SKM-1 treated with dmso at 0.1 percent for 144 hours (cell line): ENCODE data around the gene GSTM3.

Source experiments
- DNase-seq: peaks from one replicate; lab custom pipeline; 2025; ENCODE audit not compliant: unreplicated experiment; lab: John Stamatoyannopoulos, UW

GSTM3 gene

DNA sequence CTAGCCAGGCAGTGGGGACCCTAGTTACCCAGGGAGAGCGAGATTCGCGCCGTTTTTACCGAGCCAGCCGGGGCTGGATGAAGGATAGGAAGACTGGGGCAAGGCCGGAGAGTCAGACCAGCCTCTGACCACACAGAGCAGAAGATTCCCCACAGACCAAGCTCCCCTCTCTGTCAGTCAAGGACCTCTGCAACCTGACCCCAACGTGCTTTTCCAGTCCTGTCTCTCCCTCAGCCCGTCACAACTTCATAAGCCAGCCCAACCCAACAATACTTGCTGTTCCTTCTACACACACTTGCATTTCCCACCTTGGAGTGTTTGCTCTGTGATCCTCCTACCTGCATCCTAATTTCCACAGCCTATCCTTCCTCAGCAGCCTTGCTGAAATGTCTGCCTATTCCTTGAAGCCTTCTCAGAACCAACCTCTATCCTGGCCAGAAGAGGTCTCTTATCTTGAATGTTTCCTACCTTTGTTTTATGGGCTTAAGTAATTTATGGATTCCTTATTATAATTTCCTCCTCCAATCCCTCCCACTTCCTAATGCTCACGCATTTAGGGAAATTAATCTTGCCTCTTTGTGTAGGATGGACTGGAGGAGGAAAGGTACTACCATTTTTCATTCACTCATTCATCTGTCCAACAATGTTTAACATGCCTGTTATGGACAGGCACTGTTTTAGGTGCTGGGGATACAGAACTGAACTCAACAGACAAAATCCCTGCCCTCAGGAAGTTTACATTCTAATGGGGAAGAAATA is at the start of gene GSTM3:
TSS of gene GSTM3 (minus strand) at position 424 of the 759 bp plus-strand sequence. CDS start 751 bp downstream, outside the sequence.
- DNase-seq: no peak

- no peak for DNase-seq
These were observed 49.5 kb upstream of the GSTM3 start for GRCh38 chr1:109790329-109790728.

- no peak for DNase-seq
These were observed 48.8 kb upstream of the GSTM3 start for GRCh38 chr1:109789551-109790180.

DNA sequence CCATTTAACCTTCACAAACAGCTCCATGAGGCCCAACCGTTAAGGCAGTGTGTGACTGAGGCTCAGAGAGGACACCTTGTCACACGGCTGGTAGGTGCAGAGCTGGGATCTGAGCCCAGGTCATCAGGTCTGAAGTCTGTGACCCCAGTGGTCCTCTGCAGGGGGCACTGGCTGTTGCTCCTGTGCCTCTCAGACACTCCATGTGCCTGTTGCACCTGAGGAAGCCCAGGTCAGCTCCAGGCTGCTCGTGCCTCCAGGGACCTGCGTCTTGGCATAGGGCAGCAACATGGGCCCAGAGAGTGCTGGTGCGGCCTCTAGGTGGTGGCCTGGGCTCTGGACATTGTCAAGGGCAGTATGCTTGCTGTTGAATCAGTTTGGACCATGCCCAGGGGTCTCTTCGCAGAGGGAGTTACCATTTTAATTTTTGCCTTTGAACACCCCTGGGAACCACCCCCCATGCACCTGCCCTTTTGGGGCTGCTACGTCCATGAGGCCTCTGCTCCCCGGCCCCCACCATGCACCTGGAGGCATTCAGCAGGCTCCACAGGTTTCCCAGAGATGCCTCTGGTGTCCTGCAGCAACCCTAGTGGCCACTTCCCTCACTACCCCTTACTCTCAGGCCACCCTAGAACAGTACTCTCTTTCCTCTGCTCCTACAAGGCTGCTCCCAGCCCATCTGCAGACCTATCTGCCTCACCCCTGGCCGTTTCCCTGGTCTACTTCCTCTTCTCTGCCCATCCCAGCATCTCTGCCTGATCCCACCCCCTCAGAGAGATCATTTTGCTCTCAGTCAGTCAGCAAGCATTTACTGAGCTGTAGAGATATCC is 48.1 kb upstream of the GSTM3 start:
- DNase-seq: peak; percentile 79

- peak; percentile 20 for DNase-seq
These were observed 47.2 kb upstream of the GSTM3 start for GRCh38 chr1:109787845-109788601.

- no peak for DNase-seq
These were observed 46.5 kb upstream of the GSTM3 start for GRCh38 chr1:109787211-109787844.

- no peak for DNase-seq
These were observed 45.7 kb upstream of the GSTM3 start for GRCh38 chr1:109786531-109787021.

DNA sequence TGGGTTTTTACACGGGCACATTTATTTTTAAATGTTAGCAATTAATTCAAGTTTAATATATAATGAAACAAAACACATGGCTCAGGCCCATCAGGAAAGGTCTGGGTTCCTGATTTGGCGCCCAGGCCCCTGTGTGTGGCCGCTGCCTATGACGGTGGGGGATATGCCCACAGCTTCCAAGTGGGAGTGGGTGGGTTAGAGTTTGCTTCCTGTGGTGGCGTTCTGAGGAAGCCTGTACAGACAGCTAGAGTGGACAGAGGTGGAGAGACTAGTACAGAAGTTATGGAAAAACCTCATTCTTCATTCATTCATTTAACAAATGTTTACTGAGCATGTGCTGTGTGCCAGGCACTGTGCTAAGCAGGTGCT is 45.3 kb upstream of the GSTM3 start:
- no peak for DNase-seq

- no peak for DNase-seq
These were observed 44.7 kb upstream of the GSTM3 start for GRCh38 chr1:109785446-109786111.

DNA sequence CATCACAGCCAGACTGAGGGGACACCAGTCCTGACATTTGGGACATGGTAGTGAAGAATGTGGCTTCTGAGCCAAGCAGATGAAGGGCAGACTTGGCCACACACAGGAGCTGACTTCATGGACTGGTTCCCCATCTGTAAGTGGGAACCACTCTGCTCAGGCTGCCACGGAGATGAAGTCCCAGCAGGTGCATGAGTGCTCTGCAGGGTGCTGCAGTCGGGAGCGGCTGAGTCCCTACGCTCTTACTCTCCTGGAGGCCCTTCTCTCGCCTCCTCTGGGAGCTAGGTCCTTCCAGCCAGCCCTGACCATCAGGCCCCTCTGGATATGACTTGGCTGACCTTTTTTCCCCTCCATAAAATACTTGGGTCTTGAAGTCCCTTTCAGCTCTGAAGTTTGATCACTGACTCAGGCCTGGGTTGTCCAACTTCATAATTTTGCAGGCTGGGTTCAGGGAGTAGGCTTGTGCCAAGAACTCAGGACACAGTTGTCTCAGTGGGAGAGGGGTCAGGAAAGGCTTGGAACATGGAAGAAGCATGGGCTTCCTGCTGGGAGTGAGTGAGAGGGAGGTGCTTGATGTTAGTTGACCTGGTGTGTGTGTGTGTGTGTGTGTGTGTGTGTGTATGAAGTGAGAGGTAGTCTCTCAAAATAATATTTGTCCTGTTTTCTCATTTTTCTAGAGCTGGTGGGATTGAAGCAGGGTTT is 43.9 kb upstream of the GSTM3 start:
- DNase-seq: no peak

- DNase-seq: no peak
These were observed 42.6 kb upstream of the GSTM3 start for GRCh38 chr1:109783436-109783835.

DNA sequence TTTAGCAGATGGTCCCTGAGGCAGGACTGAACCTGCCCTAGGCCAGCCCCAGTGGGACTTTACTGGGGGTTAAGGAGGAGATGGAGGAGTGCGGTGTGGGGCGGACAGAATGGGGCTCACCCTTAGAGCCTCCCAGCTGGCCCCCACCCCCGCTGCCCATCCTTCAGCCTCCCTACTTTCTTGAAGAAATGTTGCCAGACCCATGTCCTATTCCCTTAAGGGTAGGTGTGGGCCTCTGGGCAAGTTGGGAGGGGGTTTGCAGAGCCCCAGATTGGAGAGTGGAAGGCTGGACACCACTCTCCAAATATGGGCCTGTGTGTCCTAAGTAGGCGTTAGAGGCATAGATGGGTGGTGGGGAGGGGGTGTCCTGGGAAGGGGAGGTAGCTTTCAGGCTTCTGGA is 42.1 kb upstream of the GSTM3 start:
- DNase-seq: no peak

DNA sequence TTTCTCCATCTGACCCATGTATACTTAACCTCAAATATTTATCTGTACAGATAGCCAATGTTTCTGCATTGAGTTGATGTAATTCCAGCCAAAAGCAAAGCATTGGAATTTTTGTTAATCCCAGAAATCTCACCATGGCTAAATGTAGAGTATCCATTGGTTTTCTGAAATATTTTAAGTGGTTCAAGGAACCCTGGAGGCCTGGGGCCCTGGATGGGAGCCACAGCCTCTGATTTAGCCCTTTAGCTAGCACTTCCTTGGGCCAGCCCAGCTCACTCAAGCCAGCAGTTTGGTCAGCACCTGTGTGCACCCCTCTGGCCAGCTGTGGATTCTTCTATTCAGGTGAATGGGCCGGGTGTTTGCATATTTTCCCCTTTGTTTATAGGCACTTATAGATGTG is 41.7 kb upstream of the GSTM3 start:
- no peak for DNase-seq

GRCh38 chr1:109781806-109782205 is 41.0 kb upstream of the GSTM3 start:
- no peak for DNase-seq

DNA sequence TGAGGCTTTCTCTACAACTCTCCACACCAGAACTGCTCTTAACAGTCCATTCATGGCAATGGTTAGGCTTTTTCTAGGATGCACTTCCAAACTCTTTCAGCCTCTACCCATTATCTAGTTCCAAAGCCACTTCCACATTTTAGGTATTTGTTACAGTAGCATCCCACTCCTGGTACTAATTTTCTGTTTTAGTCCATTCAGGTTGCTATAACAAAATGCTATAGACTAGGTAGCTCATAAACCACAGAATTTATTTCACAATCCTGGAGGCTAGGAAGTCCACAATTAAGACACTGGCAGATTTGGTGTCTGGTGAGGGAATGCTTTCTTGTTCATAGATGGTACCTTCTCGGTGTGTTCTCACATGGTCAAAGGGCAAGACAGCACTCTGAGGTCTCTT is 40.1 kb upstream of the GSTM3 start:
- no peak for DNase-seq

DNA sequence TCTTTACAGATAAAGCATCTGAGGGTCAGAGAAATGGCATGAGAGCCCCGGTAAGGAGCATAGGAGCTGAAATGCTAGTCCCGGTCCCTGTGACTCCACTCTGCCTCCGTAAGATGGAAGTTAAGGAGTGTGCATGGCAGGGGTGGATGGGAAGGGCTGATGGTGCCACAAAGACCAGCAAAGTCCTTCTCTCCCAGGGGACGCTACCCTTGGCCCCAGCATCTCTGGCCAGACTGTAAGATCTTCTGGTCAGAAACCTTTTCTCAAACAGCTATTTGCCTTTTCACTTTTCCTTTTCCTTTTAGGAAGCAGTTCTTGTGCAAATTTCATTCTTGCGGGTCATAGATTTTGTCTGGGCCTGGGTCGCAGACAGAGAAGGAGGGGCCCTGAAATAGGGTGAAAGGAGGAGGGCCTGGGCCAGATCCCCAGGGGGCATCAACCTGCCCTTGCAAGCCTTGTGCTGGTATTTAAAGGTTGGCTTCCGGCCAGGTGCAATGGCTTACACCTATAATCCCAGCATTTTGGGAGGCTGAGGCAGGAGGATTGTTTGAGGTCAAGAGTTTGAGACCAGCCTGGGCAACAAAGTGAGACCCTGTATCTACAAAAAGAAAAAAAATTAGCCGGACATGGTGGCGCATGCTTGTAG is 37.3 kb upstream of the GSTM3 start:
- no peak for DNase-seq

DNA sequence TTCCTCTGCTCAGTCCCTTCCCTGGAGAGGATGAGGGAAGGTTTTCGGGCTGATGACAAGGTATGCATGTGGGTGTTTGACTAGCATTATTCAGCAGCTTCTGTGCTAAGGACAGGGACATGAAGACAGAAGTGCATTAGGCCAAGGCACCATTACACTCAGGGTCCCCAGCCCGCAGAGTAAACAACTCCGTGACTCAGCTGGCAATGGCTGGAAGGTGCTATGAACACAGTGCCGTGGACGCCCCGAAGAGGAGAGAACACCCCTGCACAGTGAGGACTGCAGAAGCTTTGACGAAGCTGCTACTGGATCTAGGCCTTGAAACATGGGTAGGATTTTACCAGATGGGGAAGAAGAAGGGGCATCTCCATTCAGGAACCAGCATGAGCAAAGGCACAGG is 36.6 kb upstream of the GSTM3 start:
- DNase-seq: no peak

DNA sequence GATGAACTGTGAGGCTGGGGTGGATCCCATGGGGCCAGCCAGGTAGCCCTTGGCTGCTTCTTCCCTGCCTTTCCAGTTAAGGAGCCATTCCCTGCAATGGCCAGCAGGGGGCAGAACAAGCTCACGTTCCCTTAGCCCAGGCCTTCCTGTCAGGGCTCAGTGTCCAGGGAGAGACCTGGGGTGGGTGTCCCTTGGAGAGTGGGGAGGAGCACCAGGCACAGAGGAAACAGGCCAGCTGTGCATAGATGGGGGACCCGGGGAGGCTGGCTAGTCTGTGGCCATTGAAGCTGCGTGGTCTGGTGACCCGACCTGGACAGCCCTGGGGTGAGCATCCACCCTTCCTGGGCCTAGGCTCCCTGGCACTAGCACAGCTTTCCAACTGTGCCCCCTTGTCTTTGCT is 36.1 kb upstream of the GSTM3 start:
- DNase-seq: peak; percentile 77
